Endothelial cell (in vitro differentiated cells): ENCODE measurements around the gene COMMD8. TPM values are rescaled to one million over a fixed set of nuclear protein-coding genes. Genes with fewer than 3 reads are reported as not detected.

Experiments
- DNase-seq: peaks from one replicate; pipeline ENCODE4 v3.0.0; 2021; ENCODE audit warnings: low spot score
- H3K27ac Mint-ChIP-seq: one replicate; pipeline ENCODE4 v1.8.0; 2021; ENCODE audit warnings: mixed read lengths, inconsistent platforms; ENCODE audit not compliant: unreplicated experiment
- H3K27me3 Mint-ChIP-seq: one replicate; pipeline ENCODE4 v1.8.0; 2021; ENCODE audit warnings: mild to moderate bottlenecking, moderate library complexity, mixed read lengths, inconsistent platforms; ENCODE audit not compliant: unreplicated experiment
- H3K36me3 Mint-ChIP-seq: one replicate; pipeline ENCODE4 v1.8.0; 2021; ENCODE audit warnings: mild to moderate bottlenecking, low read depth, mixed read lengths, inconsistent platforms; ENCODE audit not compliant: unreplicated experiment
- H3K4me1 Mint-ChIP-seq: one replicate; pipeline ENCODE4 v1.8.0; 2021; ENCODE audit warnings: mild to moderate bottlenecking, mixed read lengths, inconsistent platforms; ENCODE audit not compliant: unreplicated experiment
- H3K4me3 Mint-ChIP-seq: one replicate; pipeline ENCODE4 v1.8.0; 2021; ENCODE audit warnings: mild to moderate bottlenecking, mixed read lengths, inconsistent platforms; ENCODE audit not compliant: unreplicated experiment
- H3K9me3 Mint-ChIP-seq: one replicate; pipeline ENCODE4 v1.8.0; 2021; ENCODE audit warnings: mixed read lengths, inconsistent platforms; ENCODE audit not compliant: unreplicated experiment
- total RNA-seq: library from RNA; stranded (reverse); fragmentation: NEBNext Ultra II Directional; extraction: Animal tissue kit (Norgen Biotek cat#: 25700); gene quantifications from one replicate; pipeline ENCODE4 v1.2.1, GENCODE V29; 2021; ENCODE audit not compliant: unreplicated experiment
- TF ChIP-seq, protein P1 (sequence below): fragments of 200-600 bp; sonication (generic); IDR thresholded peaks from one replicate; pipeline ENCODE4 v1.5.0; 2021; ENCODE audit warnings: antibody characterized with exemption; ENCODE audit not compliant: unreplicated experiment

COMMD8 gene
- total RNA-seq, 1 donor from 2014 or later = 8.5 TPM

DNA sequence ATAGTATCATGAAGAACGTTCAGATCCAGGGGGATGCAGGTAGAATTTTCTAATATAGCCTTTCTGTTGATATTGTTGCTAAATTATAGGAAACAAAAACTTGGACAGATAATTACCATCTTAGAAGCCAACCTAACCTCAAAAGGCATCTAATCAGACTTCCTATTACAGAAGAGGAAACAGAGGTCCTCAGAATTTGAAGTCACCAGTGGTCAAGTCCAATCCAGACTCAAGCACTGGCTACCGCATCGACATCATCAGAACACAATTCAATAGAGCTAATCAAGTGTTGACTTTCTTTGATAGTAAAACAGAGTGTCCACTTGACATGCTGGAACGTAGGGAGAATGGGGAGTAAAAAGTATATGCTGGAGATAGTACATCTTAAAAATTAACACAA lies 11.3 kb upstream of the COMMD8 start:
- Mint-ChIP-seq H3K4me3 (no peak overlapping the region), H3K36me3 (no peaks in the 10 kb centered on the region), H3K4me1 (peaks cover 5% of the 10 kb centered on the region)

DNA sequence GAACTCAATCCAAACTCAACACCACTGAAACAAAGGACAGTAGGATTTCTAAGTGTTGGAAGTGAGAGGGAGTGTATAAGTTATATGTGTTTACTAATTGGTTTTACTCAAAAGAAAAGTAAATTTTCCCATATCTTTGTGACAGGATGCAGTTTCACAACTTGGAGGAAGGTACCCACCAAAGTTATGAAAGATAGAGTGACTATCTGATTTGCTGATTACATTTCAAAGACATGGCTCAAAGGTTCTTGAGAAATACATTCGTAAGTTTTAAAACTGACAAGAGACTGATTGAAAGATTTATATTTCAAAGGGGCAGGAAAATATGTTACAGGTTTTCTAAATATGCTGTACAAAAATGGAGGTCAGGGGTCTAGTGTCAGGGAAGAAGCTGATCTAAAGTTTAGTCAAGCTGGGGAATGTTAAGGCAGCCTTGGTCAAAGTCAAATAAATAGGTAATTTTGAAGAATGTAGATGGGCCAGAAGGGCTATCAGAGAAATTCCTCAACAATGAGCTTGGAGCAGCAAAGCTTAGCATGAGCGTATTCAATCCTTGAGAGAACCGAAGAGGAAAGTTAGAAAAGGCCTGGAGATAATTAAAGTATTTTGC lies 9.7 kb upstream of the COMMD8 start:
- DNase-seq = no peak
- H3K4me3 Mint-ChIP-seq = no peak overlapping the region
- H3K36me3 Mint-ChIP-seq = no peaks in the 10 kb centered on the region
- H3K9me3 Mint-ChIP-seq = no peaks in the 10 kb centered on the region
- H3K27ac Mint-ChIP-seq = no peak overlapping the region
- TF ChIP-seq, protein P1, sequence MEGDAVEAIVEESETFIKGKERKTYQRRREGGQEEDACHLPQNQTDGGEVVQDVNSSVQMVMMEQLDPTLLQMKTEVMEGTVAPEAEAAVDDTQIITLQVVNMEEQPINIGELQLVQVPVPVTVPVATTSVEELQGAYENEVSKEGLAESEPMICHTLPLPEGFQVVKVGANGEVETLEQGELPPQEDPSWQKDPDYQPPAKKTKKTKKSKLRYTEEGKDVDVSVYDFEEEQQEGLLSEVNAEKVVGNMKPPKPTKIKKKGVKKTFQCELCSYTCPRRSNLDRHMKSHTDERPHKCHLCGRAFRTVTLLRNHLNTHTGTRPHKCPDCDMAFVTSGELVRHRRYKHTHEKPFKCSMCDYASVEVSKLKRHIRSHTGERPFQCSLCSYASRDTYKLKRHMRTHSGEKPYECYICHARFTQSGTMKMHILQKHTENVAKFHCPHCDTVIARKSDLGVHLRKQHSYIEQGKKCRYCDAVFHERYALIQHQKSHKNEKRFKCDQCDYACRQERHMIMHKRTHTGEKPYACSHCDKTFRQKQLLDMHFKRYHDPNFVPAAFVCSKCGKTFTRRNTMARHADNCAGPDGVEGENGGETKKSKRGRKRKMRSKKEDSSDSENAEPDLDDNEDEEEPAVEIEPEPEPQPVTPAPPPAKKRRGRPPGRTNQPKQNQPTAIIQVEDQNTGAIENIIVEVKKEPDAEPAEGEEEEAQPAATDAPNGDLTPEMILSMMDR = no peak
- peaks cover 2% of the 10 kb centered on the region for H3K27me3 Mint-ChIP-seq
- peaks cover 5% of the 10 kb centered on the region for H3K4me1 Mint-ChIP-seq

More for the DNA sequence above, 11.3 kb upstream of the COMMD8 start:
- Mint-ChIP-seq H3K27me3 (peaks cover 2% of the 10 kb centered on the region), H3K9me3 (no peaks in the 10 kb centered on the region), H3K27ac (no peak overlapping the region)
- TF ChIP-seq, protein P1 = no peak
- DNase-seq = no peak

DNA sequence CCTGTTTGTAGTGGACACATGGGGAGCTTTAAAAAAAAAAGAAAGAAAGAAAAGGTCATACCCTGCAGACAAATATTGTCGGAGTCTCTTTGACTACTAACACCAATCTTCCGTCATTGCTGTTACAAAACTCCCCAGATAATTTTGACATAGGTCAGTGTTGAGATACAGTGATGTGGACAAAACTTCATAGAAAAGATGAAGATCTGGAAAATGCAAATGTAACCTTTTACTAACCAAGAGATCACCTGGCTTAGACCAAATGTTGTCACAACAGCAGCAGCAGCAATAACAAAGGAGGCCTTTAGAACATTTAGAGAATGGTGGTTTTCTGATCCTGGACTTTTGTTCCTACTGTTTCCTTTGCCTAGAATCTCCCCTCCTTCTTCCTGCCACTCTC lies 8.1 kb upstream of the COMMD8 start:
- no peaks in the 10 kb centered on the region for H3K36me3 Mint-ChIP-seq
- peaks cover 5% of the 10 kb centered on the region for H3K4me1 Mint-ChIP-seq
- H3K27me3 Mint-ChIP-seq = peaks cover under 1% of the 10 kb centered on the region
- no peak for DNase-seq
- H3K27ac Mint-ChIP-seq = no peak overlapping the region
- no peaks in the 10 kb centered on the region for H3K9me3 Mint-ChIP-seq
- H3K4me3 Mint-ChIP-seq = no peak overlapping the region
- TF ChIP-seq, protein P1 = no peak

DNA sequence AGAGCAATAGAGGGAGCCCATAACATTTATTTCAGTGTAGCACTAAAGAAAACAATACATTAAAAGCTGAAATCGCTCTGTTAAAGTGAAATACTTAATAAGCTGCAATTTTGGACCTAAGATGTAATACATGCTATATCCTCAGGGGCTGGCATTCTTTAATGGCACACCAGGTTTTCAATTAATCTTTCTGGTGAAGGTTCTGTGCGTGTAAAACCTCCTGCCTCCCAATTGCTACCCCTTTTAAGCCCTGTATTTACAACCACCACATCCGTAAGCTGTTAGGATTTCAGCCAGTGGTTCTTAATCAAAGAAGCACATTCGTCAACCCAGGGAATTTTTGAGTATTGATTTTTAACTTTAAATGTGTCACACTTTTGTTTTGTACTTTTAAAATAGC lies 7.6 kb upstream of the COMMD8 start:
- Mint-ChIP-seq H3K27me3 (no peaks in the 10 kb centered on the region), H3K36me3 (no peaks in the 10 kb centered on the region), H3K4me3 (no peak overlapping the region), H3K4me1 (peaks cover 5% of the 10 kb centered on the region), H3K9me3 (no peaks in the 10 kb centered on the region), H3K27ac (no peak overlapping the region)
- TF ChIP-seq, protein P1 = no peak
- DNase-seq = no peak

DNA sequence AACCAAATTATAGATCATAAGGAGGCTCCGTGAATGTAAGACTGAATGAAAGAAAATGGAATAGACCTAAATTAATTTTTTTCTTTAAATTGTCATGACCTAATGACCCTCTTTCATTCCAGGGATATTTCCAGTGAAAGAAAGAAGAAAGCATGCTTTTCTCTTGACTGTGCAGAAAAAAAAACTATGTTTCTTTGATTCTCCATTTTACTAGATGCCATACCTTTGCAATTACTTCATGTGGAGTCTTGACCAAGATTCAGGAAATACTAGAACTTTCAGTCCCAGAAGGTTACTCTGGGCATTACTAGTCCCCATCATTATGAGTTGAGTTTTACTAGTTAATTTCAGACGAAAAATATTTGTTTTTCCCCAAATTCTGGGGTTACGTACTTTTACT lies 6.4 kb upstream of the COMMD8 start:
- no peaks in the 10 kb centered on the region for H3K9me3 Mint-ChIP-seq
- no peak for DNase-seq
- H3K4me1 Mint-ChIP-seq = peaks cover 5% of the 10 kb centered on the region
- H3K4me3 Mint-ChIP-seq = no peak overlapping the region
- TF ChIP-seq, protein P1 = no peak
- no peak overlapping the region for H3K27ac Mint-ChIP-seq
- no peaks in the 10 kb centered on the region for H3K36me3 Mint-ChIP-seq
- H3K27me3 Mint-ChIP-seq = no peaks in the 10 kb centered on the region
